ENCODE measurements around the gene FAM222B.
A peak's percentile ranks its signal among the peaks of the same experiment; 100 is the strongest.

The FAM222B gene

DNA sequence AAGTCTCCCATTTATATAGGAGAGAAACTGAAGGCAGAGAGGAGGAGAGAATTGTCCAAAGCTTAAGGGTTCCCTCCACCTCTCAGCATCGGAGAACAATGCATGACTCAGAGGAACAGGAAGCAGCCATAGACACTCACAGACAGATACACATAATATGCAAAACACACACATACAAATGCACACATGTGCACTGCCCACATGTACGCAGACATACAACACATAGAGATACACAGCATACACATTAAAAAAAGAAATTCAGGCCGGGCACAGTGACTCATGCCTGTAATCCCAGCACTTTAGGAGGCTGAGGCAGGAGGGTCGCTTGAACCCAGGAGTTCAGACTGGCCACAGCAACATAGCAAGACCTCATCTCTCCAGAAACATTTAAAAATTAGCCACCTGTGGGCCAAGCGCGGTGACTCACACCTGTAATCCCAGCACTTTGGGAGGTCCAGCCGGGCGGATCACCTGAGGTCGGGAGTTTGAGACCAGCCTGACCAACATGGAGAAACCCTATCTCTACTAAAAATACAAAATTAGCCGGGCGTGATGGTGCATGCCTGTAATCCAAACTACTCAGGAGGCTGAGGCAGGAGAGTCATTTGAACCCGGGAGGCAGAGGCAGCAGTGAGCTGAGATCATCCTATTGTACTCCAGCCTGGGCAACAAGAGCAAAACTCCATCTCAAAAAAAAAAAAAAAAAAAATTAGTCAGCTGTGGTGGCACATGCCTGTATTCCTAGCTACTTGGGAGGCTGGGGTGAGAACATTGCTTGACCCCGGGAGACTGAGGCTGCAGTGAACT, 23.6 kb upstream of the FAM222B start:
- peak; percentile 55 for DNase-seq (ENCODE audit: low read depth)
- TF ChIP-seq POLR2A (IDR thresholded peaks at IDR 0.05; ENCODE audit: extremely low read depth, insufficient read length) (no peak), MAX (IDR thresholded peaks at IDR 0.05; ENCODE audit: low read depth, low read length) (no peak), CTCF (IDR thresholded peaks at IDR 0.05; ENCODE audit: low read depth, low read length) (no peak), MYC (IDR thresholded peaks at IDR 0.05; ENCODE audit: low read depth, low read length) (no peak)

GRCh38 chr17:28864991-28865849, 22.6 kb upstream of the FAM222B start:
- no peak for TF ChIP-seq MAX (IDR thresholded peaks at IDR 0.05; ENCODE audit: low read depth, low read length)
- no peak for TF ChIP-seq CTCF (IDR thresholded peaks at IDR 0.05; ENCODE audit: low read depth, low read length)
- no peak for TF ChIP-seq POLR2A (IDR thresholded peaks at IDR 0.05; ENCODE audit: extremely low read depth, insufficient read length)
- no peak for TF ChIP-seq MYC (IDR thresholded peaks at IDR 0.05; ENCODE audit: low read depth, low read length)
- no peak overlapping the region for H3K4me3 ChIP-seq (ENCODE audit: low read depth, low read length)
- peak; percentile 1 for DNase-seq (ENCODE audit: low read depth)

More for the DNA sequence above, 23.6 kb upstream of the FAM222B start:
- H3K4me3 ChIP-seq (ENCODE audit: low read depth, low read length), result no peak overlapping the region

- DNase-seq (ENCODE audit: low read depth), result no peak
- TF ChIP-seq CTCF (IDR thresholded peaks at IDR 0.05; ENCODE audit: low read depth, low read length), result no peak
- TF ChIP-seq POLR2A (IDR thresholded peaks at IDR 0.05; ENCODE audit: extremely low read depth, insufficient read length), result no peak
- no peak for TF ChIP-seq MYC (IDR thresholded peaks at IDR 0.05; ENCODE audit: low read depth, low read length)
- TF ChIP-seq MAX (IDR thresholded peaks at IDR 0.05; ENCODE audit: low read depth, low read length), result no peak
- H3K4me3 ChIP-seq (ENCODE audit: low read depth, low read length), result no peak overlapping the region
Observed at GRCh38 chr17:28863953-28864352, 21.4 kb upstream of the FAM222B start.

DNA sequence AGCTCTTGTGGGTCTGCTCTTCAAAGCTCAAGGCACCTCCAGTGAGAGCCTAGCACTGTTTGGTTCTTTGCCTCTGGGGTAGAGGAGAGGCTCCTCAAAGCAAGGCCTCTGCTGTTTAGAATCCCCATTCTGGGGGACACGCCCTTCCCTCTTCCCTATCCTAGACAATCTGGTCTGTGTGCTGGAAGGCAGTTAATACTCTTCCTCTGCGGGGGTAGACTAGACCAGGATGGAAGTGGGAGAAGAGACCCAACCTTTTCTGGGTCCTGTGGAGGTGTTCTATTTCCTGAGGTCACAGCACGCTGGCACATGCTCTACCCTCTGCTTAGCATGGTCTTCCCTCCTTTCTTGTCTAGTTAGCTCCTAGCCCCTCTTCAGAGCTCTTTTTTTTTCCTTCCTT, 20.0 kb upstream of the FAM222B start:
- TF ChIP-seq CTCF (IDR thresholded peaks at IDR 0.05; ENCODE audit: low read depth, low read length) (no peak), MAX (IDR thresholded peaks at IDR 0.05; ENCODE audit: low read depth, low read length) (no peak), MYC (IDR thresholded peaks at IDR 0.05; ENCODE audit: low read depth, low read length) (no peak), POLR2A (IDR thresholded peaks at IDR 0.05; ENCODE audit: extremely low read depth, insufficient read length) (no peak)
- no peak for DNase-seq (ENCODE audit: low read depth)
- H3K4me3 ChIP-seq (ENCODE audit: low read depth, low read length), result no peak overlapping the region

GRCh38 chr17:28861393-28862203, 19.0 kb upstream of the FAM222B start:
- TF ChIP-seq CTCF (IDR thresholded peaks at IDR 0.05; ENCODE audit: low read depth, low read length) (no peak), POLR2A (IDR thresholded peaks at IDR 0.05; ENCODE audit: extremely low read depth, insufficient read length) (no peak), MYC (IDR thresholded peaks at IDR 0.05; ENCODE audit: low read depth, low read length) (no peak), MAX (IDR thresholded peaks at IDR 0.05; ENCODE audit: low read depth, low read length) (no peak)
- DNase-seq (ENCODE audit: low read depth), result peak; percentile 0
- no peak overlapping the region for H3K4me3 ChIP-seq (ENCODE audit: low read depth, low read length)
